ENCODE measurements around the gene INVS. TPM values are rescaled to one million over a fixed set of nuclear protein-coding genes. Genes with fewer than 3 reads are reported as not detected.
A peak's percentile ranks its signal among the peaks of the same experiment; 100 is the strongest.

The INVS gene
- total RNA-seq, 1 donor from 2014 or later, result 28.1 TPM

- no peak for TF ChIP-seq CTCF (IDR thresholded peaks at IDR 0.05; ENCODE audit: unreplicated experiment)
- DNase-seq (ENCODE audit: low spot score, unreplicated experiment), result no peak
- H3K27ac Mint-ChIP-seq, result no peak overlapping the region
- no peak overlapping the region for H3K4me3 Mint-ChIP-seq (ENCODE audit: low read depth)
- H3K27me3 Mint-ChIP-seq, result no peaks in the 10 kb centered on the region
- peaks cover 10% of the 10 kb centered on the region for H3K4me1 Mint-ChIP-seq (ENCODE audit: low read depth)
- peaks cover 30% of the 10 kb centered on the region for H3K36me3 Mint-ChIP-seq (ENCODE audit: insufficient read depth)
- H3K9me3 Mint-ChIP-seq (ENCODE audit: low read depth), result peaks cover 33% of the 10 kb centered on the region
These were observed 94.0 kb downstream of the INVS start for GRCh38 chr9:100193078-100193477.

- Mint-ChIP-seq H3K36me3 (ENCODE audit: insufficient read depth) (peaks cover 17% of the 10 kb centered on the region), H3K9me3 (ENCODE audit: low read depth) (peaks cover 11% of the 10 kb centered on the region), H3K4me1 (ENCODE audit: low read depth) (peaks cover 10% of the 10 kb centered on the region), H3K4me3 (ENCODE audit: low read depth) (no peak overlapping the region), H3K27ac (peak overlapping the region; percentile 60), H3K27me3 (no peaks in the 10 kb centered on the region)
- no peak for DNase-seq (ENCODE audit: low spot score, unreplicated experiment)
- TF ChIP-seq CTCF (IDR thresholded peaks at IDR 0.05; ENCODE audit: unreplicated experiment), result no peak
These were observed 97.2 kb downstream of the INVS start for GRCh38 chr9:100196215-100196614.

GRCh38 chr9:100196828-100197227, 97.8 kb downstream of the INVS start:
- no peak for DNase-seq (ENCODE audit: low spot score, unreplicated experiment)
- H3K27ac Mint-ChIP-seq, result peak overlapping the region; percentile 10
- H3K27me3 Mint-ChIP-seq, result no peaks in the 10 kb centered on the region
- peaks cover 4% of the 10 kb centered on the region for H3K9me3 Mint-ChIP-seq (ENCODE audit: low read depth)
- peaks cover 11% of the 10 kb centered on the region for H3K36me3 Mint-ChIP-seq (ENCODE audit: insufficient read depth)
- TF ChIP-seq CTCF (IDR thresholded peaks at IDR 0.05; ENCODE audit: unreplicated experiment), result no peak
- H3K4me1 Mint-ChIP-seq (ENCODE audit: low read depth), result peaks cover 10% of the 10 kb centered on the region
- H3K4me3 Mint-ChIP-seq (ENCODE audit: low read depth), result no peak overlapping the region

- Mint-ChIP-seq H3K27me3 (no peaks in the 10 kb centered on the region), H3K4me1 (ENCODE audit: low read depth) (peaks cover 10% of the 10 kb centered on the region), H3K4me3 (ENCODE audit: low read depth) (no peak overlapping the region), H3K36me3 (ENCODE audit: insufficient read depth) (peaks cover 9% of the 10 kb centered on the region), H3K27ac (no peak overlapping the region), H3K9me3 (ENCODE audit: low read depth) (peaks cover 2% of the 10 kb centered on the region)
- no peak for TF ChIP-seq CTCF (IDR thresholded peaks at IDR 0.05; ENCODE audit: unreplicated experiment)
- no peak for DNase-seq (ENCODE audit: low spot score, unreplicated experiment)
These were observed 98.5 kb downstream of the INVS start for GRCh38 chr9:100197553-100197952.

GRCh38 chr9:100202806-100203205, 103.8 kb downstream of the INVS start:
- Mint-ChIP-seq H3K4me3 (ENCODE audit: low read depth) (no peak overlapping the region), H3K27ac (no peak overlapping the region), H3K9me3 (ENCODE audit: low read depth) (peaks cover 2% of the 10 kb centered on the region), H3K4me1 (ENCODE audit: low read depth) (peaks cover 2% of the 10 kb centered on the region), H3K27me3 (no peaks in the 10 kb centered on the region), H3K36me3 (ENCODE audit: insufficient read depth) (peaks cover 5% of the 10 kb centered on the region)
- DNase-seq (ENCODE audit: low spot score, unreplicated experiment), result no peak
- TF ChIP-seq CTCF (IDR thresholded peaks at IDR 0.05; ENCODE audit: unreplicated experiment), result no peak
